Measurements from ENCODE around the gene FGF14.

The FGF14 gene

GRCh38 chr13:101970341-101970740 is 431.5 kb downstream of the FGF14 start:
- DNase-seq: no peak

GRCh38 chr13:101967781-101968180 is 434.1 kb downstream of the FGF14 start:
- no peak for DNase-seq

DNA sequence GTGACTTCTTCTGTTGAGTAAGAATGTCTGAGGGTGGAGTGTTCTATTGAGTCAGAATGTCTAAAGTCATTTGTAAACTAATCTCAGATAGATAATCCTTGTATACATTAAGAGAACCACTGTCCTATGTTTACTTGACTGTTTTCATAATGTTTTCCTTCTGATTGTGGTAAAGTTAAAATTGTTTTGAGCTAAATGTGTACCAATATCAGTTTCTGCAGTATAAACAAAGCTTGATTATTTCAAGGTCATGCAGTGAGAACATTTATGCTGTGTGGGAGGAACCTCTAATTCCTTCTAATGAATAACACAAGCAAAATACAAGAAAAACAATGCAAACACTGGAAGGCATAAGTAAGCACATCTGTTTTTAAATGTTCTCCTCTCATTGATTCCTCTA is 434.6 kb downstream of the FGF14 start:
- DNase-seq: no peak

DNA sequence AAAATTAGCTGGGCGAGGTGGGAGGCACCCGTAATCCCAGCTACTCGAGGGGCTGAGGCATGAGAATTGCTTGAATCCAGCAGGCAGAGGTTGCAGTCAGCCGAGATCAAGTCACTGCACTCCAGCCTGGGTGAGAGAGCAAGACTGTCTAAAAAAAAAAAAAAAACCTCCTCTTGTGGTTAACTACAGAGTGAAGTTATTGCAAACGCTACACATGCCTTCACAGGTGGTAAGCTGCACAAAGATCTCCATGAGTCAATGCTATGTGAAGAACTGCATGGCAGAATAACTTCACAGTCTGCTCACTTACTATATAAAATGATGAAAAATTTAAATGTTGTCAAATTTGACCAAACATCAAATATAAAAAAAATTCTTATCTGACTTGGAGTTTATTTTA is 436.8 kb downstream of the FGF14 start:
- DNase-seq: no peak

- DNase-seq: no peak
These were observed 442.8 kb downstream of the FGF14 start for GRCh38 chr13:101959016-101959415.

GRCh38 chr13:101955764-101956163 is 446.1 kb downstream of the FGF14 start:
- DNase-seq: no peak

DNA sequence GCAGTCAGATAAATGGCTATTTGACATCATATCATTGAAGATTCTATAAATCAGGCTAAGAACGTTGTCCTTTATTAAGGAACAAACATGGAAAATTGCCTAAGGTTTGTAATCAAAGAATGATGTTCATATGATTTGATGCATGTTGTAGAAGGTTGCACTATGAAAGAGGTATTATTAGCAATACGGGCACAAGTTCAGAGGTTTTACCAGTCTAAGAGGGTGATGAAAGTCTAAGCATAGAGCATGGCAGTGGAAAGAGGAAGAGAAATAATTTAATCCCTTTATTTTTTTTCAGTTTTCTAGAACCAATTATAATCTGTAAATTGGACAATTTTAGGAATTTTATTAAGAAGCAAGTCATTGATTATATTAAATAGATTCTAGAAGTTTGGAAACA is 450.7 kb downstream of the FGF14 start:
- no peak for DNase-seq

DNA sequence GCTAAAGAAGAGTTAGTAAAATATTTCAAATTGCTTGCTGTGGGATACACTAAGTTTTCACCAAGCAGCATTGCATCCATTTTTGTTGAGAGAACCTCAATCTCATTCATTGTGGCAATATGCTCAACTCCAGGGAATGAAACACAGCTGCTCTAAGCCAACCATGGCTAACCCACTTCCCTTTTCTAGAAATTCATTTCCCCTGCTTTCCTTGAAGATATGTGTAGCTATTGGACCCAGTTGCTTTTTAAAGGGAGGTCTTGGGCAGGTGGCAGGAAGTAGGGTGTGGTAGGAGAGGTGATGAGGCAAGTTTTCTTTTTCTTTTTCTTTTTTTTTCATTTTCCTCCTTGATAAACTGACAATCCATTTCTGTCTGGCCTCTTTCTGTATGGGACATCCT is 452.2 kb downstream of the FGF14 start:
- DNase-seq: no peak

- no peak for DNase-seq
These were observed 455.4 kb downstream of the FGF14 start for GRCh38 chr13:101946401-101946800.

DNA sequence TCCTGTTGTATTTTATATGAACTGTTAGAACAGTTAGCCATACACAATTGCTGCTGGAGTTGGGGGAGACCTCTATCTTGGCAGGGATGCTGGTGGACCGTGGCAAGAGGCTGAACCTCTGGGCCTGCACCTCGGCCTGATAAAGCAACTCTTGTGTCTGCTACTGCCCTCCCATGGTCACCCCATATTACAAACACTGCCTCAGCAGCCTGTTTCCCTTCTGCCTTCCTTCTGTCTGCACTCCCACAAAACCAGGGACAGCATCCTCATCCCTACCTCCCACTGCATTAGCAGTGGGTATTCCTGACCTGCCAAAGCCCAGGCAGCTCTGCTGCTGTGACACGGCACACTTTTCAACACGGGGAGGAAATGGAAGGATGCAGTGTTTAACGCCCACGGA is 456.4 kb downstream of the FGF14 start:
- no peak for DNase-seq

- no peak for DNase-seq
These were observed 457.3 kb downstream of the FGF14 start for GRCh38 chr13:101944521-101944920.

DNA sequence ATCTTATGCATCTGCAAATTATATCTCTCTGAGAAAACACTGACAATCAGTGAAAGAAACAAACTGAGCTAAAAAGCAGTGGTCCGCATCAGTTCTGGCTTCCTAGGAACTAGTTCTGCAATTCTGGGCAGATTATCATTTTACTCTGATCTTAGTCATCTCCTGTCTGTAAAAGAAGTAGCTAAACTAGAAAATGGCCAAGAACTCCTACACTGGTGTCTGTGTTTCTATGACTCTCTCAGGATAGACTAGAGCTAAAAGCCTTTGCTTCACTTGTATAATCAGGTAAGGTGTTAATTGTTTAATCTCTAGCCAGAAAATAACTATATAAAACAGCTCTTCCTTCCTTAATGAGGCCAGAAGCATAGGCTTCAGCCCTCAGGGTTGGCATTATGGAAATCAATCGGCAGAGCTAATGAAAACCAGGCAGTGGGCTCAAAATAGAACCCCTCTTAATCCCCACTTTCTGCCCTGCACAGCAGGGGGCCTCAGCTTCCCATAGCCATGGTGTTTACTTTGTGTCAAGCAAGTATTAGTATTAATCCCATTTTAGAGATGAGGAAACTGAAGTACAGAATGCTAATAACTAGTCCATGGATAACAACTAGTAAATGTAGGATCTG is 459.2 kb downstream of the FGF14 start:
- no peak for DNase-seq

- peak; percentile 7 for DNase-seq
These were observed 459.8 kb downstream of the FGF14 start for GRCh38 chr13:101942038-101942437.

DNA sequence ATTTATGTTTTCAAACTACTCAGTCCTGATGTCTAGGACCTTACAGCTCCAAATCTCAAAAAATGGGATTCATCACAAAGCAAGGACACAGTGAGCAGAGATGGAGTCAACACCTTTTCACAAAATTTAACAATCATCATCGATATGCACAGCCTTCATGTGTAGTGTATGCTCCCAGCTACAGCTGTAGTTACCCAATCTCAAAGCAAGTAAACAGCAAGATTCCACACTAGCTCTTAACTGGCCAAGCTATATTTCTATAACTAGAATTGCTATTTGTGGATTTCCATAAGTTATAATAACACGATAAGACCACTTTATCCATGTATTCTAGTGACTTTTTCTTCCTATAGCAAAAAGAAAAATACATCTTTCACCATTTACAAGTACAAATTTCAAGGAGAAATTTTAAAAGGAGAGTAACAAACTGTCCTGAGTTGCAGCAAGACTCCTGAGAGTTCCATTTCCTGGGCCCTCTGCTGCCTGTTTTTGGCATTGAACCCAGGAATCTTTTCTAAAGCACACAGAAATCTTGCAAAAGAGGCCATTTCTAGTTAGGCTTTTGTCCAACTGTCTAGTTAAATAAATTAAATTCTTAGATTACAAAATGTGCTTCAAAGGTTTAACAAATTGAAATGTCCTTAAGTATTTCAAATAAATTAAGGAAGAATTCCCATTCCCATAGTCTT is 460.6 kb downstream of the FGF14 start:
- peak; percentile 3 for DNase-seq

DNA sequence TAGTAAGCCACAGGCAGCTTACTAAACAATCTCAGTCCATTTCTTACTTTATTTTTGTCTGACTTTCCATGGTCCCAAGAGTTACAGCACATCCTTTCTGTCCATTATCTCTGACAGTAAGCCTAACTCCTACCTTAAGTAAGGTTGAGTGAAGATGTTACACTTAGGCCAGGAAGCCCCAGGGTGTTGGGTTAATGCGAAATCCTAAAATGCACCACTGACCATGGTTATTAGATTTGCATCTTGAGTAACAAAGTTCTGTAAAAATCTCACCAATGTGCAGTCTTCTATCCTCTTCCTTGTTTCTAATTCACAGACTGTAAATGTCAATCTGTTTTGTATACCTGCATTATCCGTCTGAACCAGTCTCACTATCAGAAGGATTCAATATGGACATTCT is 462.5 kb downstream of the FGF14 start:
- no peak for DNase-seq

- DNase-seq: no peak
These were observed 466.0 kb downstream of the FGF14 start for GRCh38 chr13:101935828-101936227.

- DNase-seq: no peak
These were observed 470.7 kb downstream of the FGF14 start for GRCh38 chr13:101931186-101931585.

GRCh38 chr13:101930331-101930730 is 471.5 kb downstream of the FGF14 start:
- DNase-seq: no peak

DNA sequence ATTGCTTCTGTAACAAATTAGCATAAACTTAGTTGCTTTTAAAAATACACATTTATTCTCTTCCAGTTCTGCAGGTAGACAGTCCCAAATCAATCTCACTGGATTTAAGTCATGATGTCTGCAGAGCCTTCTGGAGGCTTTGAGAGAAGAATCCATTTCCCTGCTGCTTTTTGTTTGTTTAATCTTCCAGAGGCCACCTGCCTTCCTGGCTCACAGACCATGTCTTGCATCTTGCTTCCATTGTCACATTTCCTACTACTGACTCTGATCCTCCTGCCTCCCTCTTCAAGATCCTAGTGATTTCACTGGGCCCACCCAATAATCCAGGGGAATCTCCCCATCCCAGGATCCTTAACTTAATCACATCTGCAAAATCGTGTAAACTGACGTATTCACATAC is 476.1 kb downstream of the FGF14 start:
- no peak for DNase-seq

DNA sequence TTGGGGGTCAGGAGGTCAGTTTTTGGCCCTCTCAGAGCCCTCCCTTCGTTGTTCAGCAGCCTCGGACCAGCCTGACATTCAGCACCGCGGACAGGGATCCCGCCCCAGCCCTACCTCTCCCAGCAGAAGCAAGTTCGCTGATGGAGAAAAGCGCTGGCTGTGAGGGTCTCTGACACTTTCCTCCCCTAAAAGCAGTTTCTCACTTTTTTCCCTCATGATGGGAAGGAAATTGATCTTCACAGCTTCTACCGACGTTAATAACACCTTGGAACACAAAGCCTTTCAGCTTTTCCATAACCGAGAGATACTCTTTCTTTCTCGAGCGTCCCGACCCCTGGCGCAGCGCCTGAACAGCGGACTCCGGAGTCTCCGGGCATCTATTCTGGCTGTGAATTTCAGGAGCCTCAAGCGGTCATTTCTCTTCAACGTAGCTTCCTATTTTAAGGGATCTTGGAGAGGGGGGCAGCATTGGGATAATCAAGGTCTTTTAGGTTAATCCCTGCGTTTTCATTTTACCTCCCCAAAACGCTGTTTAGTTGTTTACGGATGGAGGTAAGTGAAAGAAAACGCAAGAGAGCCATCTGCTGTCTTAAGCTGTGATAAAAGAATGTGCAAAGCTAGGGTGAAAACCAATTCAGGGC is 482.2 kb downstream of the FGF14 start:
- DNase-seq: peak; percentile 19

DNA sequence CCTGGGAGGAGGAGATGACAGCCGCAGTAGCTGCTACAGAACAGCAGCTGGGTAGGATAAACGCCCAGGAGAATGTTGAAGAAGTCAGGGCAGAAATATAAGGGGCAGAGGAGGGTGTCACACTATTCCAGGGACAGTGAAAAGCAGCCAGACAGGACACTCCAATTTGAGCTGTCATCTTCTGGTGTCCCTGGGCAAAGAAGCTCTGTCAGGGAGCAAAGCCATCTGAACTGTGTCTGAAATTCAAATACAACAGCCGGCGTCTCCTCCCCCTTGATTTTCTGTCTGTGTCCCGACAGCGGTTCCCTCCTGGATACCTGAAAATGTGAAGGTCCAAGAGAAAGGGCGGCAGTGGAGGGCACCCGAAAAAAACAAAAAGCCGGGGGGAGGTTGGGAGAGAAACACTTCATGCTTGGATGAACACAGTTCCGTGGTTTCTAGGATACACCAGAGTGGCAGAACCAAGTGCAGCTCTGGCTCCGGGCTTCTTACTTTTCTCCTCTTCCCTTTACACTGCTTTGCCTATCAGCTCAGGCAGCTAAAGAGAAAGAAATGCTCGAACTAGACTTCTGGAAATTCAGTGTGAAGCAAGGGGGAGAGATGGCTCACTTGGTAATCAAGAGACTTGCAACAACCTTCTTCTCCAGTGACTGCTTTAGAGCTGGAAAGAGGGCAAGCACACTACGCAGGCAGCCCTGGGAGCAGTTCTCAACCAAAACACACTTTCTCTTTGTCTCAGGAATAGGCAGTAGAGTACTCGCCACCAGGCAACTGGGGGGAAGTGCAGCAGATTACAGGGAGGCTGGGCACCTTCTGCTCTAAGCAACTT is 483.8 kb downstream of the FGF14 start:
- no peak for DNase-seq

- DNase-seq: no peak
These were observed 484.4 kb downstream of the FGF14 start for GRCh38 chr13:101917475-101917810.

GRCh38 chr13:101916775-101917474 is 484.9 kb downstream of the FGF14 start:
- DNase-seq: no peak
